NCI-H187 (cell line): ENCODE results near the gene OR52E2.
"Not testable (repeated sequence)": the region's sequence is repeated elsewhere in the genome, so short reads cannot be mapped to it uniquely, and the experiment has no call there.

Source experiments
- DNase-seq, 2 experiments: peaks; one replicate each; lab custom pipeline; 2025; lab: John Stamatoyannopoulos, UW

The OR52E2 gene

GRCh38 chr11:5059391-5059790, at the start of gene OR52E2:
Gene OR52E2, minus strand, starts transcription at chr11:5059627. Its CDS starts 0 bp downstream, at chr11:5059627.
- DNase-seq, result no peak

- no peak for DNase-seq
These were observed 47.9 kb upstream of the OR52E2 start for GRCh38 chr11:5107285-5107684.

- DNase-seq, result no peak
These were observed 43.6 kb upstream of the OR52E2 start for GRCh38 chr11:5103066-5103465.

DNA sequence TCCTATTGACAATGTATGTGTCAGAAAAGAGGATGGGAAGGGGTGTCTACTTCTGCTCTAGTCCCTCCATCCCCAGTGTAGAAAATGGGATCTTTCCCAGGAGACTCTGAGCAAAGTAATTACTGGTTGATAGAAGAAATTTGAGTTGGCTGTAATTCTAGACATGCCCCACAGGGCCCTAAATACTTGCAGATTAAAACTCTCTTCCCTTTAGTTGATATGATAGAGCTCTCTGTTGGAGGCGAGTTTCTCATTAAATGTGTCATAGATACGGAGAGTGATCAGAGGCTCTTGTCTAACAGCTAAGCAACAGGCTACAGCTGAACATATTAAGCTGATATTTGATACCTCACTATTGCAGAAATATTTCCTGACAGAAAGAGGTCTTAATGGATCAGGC, 42.8 kb upstream of the OR52E2 start:
- DNase-seq, result no peak

- DNase-seq, result no peak
These were observed 36.6 kb upstream of the OR52E2 start for GRCh38 chr11:5096011-5096410.

DNA sequence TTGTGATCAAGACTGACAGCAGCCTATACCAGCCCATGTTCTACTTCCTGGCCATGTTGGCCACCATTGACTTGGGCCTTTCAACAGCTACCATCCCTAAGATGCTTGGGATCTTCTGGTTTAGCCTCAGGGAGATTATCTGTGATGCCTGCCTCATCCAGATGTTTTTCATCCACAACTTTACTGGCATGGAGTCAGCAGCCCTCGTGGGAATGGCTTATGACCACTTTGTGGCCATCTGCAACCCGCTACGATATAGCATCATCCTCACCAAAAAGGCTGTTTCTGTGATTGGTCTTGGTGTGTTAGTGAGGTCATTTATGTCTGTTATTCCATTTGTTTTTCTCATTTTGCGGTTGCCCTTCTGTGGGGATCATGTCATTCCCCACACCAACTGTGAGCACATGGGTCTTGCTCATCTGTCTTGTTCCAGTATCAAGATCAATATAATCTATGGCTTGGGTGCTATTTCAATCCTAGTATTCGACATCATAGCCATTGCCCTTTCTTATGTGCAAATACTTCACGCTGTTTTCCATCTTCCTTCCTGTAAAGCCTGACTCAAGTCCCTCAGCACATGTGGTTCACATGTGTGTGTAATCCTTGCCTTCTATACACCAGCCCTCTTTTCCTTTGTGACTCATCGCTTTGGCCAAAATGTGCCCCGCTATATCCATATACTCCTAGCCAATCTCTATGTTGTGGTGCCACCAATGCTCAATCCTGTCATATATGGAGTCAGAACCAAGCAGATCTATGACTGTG, 33.6 kb upstream of the OR52E2 start:
- no peak for DNase-seq

DNA sequence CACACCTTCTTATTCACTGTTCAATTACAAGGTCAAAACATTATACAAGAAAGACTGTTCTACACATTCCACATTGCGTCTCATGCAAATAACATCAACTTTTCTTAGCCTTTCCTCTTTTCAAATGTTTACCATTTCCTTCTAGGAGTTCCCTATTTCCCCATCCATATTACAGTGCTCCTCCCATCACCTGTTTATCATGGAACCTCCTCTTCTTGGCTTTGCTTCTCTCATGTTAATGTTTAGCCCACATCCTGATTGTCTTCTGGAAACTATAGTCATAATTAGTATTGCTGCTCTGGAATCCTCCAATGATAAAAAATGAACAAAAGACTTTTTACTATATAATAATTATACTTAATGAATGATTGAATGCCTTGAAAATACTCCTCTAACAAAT, 31.2 kb upstream of the OR52E2 start:
- DNase-seq, result no peak

- no peak for DNase-seq
These were observed 29.1 kb upstream of the OR52E2 start for GRCh38 chr11:5088556-5088955.

GRCh38 chr11:5083602-5084001, 24.2 kb upstream of the OR52E2 start:
- no peak for DNase-seq

DNA sequence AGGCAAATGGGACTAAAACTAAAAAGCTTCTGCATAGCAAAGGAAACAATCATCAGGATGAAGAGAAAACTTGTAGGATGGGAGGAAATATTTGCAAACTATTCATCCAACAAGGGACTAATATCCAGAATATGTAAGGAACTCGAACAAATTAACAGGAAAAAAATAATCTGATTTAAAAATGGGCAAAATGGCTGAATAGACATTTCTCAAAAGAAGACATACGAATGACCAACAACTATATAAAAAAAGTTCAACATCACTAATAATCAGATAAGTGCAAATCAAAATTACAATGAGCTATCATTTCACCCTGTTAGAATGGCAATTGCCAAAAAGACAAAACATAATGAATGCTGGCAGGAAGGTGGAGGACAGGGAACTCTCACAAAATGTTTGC, 22.0 kb upstream of the OR52E2 start:
- DNase-seq, result no peak

DNA sequence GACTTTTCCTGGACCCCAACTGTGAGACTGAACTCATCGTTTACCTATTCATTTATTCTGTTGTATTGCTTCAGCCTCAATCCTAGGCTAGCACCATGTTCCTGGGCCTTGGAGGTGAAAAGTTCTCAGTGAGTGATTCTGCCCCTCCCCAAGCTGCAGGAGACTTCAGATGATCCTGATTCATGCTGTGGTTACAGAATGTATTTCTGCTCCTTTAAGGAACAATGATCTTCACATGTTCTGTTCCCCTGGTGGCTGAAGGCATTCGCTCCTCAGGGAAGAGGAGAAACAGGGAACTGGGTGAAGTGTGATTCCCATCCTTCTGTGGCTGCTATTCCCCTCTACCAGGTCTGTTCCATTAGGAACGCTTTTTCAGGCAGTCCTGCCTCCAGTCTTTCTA, 12.4 kb upstream of the OR52E2 start:
- no peak for DNase-seq

- DNase-seq, result no peak
These were observed 9.8 kb upstream of the OR52E2 start, which contains the start of gene OR52E1 for GRCh38 chr11:5069272-5069671. Gene OR52E1, plus strand, starts transcription at chr11:5069572.

DNA sequence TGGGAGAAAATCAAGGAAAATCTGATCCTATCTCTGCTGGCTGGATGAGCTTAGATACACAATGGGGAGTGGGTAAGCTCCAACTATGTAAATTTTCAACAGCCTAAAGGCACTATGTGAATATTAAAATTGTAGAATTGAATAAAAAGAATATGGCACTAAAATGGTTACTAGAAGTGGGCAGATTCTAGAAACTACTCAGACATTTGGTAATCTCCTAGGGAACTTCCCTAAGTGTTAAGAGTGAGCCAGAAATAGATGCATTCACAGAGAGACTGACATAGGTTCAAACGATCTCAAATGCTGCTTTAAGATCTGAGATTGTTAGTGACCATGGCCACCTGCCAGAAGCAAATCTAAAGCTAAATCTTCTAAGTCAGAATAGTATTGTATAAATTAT, 5.6 kb upstream of the OR52E2 start:
- no peak for DNase-seq

- not testable (repeated sequence) for DNase-seq
These were observed 748 bp downstream of the OR52E2 start for GRCh38 chr11:5058679-5059078.

DNA sequence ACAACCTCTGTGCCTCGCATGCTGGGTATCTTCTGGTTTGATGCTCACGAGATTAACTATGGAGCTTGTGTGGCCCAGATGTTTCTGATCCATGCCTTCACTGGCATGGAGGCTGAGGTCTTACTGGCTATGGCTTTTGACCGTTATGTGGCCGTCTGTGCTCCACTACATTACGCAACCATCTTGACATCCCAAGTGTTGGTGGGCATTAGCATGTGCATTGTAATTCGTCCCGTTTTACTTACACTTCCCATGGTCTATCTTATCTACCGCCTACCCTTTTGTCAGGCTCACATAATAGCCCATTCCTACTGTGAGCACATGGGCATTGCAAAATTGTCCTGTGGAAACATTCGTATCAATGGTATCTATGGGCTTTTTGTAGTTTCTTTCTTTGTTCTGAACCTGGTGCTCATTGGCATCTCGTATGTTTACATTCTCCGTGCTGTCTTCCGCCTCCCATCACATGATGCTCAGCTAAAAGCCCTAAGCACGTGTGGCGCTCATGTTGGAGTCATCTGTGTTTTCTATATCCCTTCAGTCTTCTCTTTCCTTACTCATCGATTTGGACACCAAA, 12.6 kb downstream of the OR52E2 start:
- no peak for DNase-seq

GRCh38 chr11:5046226-5046625, 13.2 kb downstream of the OR52E2 start, which contains the start of gene OR52J3:
Gene OR52J3, plus strand, starts transcription at chr11:5046526. Its CDS starts 0 bp downstream, at chr11:5046526.
- DNase-seq, result no peak

GRCh38 chr11:5043380-5043779, 16.0 kb downstream of the OR52E2 start:
- DNase-seq, result no peak

DNA sequence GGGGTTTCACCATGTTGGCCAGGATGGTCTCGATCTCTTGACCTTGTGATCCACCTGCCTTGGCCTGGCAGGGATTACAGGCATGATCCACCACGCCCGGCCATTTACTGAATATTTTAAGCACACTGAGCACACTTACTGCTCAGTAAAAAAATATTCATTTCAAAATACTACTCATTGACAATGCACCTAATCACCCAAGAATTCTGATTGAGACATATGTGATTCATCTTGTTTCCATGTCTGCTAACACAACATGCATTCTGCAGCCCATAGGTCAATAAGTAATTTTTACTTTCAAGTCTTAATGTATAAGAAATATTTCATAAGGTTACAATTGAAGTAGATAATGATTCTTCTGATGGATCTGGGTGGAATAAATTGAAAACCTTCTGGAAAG, 17.3 kb downstream of the OR52E2 start:
- no peak for DNase-seq

DNA sequence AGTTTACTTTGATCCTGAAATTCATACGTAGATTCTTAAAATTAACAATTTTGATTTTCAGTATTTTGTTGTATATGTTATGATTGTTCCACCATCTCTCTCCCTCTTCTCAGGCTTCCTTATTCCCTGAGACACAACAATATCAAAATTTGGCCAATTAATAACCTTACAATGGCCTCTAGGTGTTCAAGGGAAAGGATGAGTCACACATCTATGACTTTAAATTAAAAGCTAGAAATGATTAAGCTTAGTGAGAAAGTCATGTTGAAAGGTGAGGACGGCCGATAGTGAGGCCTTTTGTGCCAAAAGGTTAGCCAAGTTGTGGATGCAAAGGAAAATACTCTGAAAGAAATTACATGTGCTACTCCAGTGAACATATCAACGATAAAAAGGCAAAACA, 18.6 kb downstream of the OR52E2 start:
- no peak for DNase-seq

DNA sequence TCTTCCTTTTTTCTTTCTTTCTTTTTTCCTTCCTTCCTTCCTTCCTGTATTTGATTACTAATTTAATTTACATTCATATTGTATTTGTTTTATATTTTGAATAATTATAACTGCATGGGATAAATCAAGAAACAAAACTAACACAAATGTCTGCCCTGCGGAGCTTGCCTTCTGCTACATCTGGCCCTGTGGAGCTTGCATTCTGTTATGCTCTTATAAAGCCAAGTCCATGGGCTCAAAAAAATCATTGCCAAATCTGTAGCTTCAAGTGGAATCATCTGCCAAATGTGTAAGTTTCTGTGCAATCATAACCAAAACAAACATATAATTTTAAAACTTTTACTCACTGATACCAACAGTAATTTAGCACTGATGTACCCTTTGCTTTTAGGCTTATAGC, 21.1 kb downstream of the OR52E2 start:
- DNase-seq, result no peak

GRCh38 chr11:5037926-5038325, 21.5 kb downstream of the OR52E2 start:
- DNase-seq, result no peak

GRCh38 chr11:5036669-5037068, 22.8 kb downstream of the OR52E2 start:
- no peak for DNase-seq

DNA sequence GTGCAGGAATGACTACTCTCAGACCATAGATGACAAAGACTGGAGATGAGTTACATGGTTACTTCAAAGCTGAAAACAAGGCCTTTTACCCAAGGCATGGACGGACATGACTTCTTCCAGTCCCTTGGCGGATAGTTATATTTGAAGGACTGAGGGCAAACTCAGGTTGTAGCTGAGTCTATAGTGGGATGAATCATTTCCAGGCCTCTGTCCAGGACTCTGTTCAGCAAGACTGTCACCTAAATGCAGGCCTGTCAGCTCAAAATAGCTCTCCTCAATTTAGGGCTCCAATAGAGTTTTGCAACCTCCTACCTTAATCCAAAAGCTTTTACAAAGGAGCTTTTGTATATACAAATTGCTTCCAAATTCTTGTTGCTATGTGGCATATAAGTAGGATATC, 37.4 kb downstream of the OR52E2 start:
- DNase-seq, result no peak

GRCh38 chr11:5013012-5013411, 46.4 kb downstream of the OR52E2 start:
- DNase-seq, result no peak
